Measurements from ENCODE around the gene KEAP1.

Gene KEAP1

DNA sequence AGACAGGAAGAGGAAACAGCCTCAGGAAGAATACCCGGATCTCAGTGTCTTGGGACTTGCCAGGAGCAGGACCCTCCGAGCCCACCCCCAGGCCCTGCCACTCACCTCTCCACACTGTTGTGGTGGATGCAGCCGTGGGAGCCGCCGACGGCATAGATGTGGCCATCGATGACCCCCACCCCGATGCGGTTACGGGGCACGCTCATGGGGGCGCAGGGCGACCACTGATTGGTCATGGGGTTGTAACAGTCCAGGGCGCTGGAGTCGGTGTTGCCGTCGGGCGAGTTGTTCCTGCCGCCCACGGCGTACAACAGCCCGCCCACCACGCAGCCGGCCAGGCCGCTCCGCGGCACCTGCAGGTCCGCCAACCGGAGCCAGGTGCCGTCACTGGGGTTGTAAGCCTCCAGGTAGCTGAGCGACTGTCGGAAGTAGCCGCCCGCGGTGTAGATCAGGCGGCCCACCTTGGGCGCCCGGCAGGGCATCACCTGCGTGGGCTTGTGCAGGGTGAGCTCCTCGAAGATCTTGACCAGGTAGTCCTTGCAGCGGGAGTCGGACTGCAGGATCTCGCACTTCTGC lies 11.6 kb downstream of the KEAP1 start:
- H3K4me3 ChIP-seq (ENCODE audit: low read depth, low read length) = no peak overlapping the region
- H3K4me1 ChIP-seq = no peaks in the 10 kb centered on the region
- TF ChIP-seq, protein P1, sequence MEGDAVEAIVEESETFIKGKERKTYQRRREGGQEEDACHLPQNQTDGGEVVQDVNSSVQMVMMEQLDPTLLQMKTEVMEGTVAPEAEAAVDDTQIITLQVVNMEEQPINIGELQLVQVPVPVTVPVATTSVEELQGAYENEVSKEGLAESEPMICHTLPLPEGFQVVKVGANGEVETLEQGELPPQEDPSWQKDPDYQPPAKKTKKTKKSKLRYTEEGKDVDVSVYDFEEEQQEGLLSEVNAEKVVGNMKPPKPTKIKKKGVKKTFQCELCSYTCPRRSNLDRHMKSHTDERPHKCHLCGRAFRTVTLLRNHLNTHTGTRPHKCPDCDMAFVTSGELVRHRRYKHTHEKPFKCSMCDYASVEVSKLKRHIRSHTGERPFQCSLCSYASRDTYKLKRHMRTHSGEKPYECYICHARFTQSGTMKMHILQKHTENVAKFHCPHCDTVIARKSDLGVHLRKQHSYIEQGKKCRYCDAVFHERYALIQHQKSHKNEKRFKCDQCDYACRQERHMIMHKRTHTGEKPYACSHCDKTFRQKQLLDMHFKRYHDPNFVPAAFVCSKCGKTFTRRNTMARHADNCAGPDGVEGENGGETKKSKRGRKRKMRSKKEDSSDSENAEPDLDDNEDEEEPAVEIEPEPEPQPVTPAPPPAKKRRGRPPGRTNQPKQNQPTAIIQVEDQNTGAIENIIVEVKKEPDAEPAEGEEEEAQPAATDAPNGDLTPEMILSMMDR (IDR thresholded peaks at IDR 0.05; ENCODE audit: low read depth, low read length) = no peak
- H3K9me3 ChIP-seq = no peaks in the 10 kb centered on the region
- H3K27me3 ChIP-seq = no peaks in the 10 kb centered on the region
- DNase-seq = no peak
- peaks cover 70% of the 10 kb centered on the region for H3K36me3 ChIP-seq

- Histone ChIP-seq H3K4me1 (no peaks in the 10 kb centered on the region), H3K9me3 (no peaks in the 10 kb centered on the region), H3K36me3 (peaks cover 51% of the 10 kb centered on the region), H3K27me3 (no peaks in the 10 kb centered on the region), H3K4me3 (ENCODE audit: low read depth, low read length) (no peak overlapping the region)
- no peak for DNase-seq
- TF ChIP-seq, protein P1 (IDR thresholded peaks at IDR 0.05; ENCODE audit: low read depth, low read length) = no peak
Observed at GRCh38 chr19:10486551-10486950, 16.6 kb downstream of the KEAP1 start.

DNA sequence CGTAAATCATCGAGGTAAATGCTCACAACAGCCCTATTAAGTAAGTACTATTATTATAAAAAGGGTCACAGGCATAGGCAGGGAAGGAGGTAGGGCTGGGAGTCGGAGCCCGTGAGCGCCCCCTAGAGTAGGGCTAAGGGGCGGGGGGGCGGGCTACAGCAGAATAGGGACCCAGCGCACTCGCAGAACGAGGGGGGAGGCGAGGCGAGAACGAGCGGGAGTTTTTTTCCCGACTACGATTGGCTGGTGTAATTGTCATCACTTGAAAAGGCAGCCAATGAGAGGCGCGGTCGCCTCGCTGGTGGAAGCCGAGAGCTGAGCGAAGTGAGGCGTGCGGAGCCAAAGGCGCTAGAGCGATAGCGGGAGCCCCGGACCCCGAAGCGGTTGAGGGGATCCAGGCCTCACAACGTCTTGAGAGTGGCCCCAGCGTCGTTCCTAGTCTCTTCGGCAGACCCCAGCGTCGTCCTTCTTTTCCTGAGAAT lies 24.2 kb downstream of the KEAP1 start:
- Histone ChIP-seq H3K4me1 (peaks cover 3% of the 10 kb centered on the region), H3K4me3 (ENCODE audit: low read depth, low read length) (no peak overlapping the region), H3K27me3 (no peaks in the 10 kb centered on the region), H3K9me3 (no peaks in the 10 kb centered on the region), H3K36me3 (no peaks in the 10 kb centered on the region)
- peak; percentile 78 for DNase-seq
- TF ChIP-seq, protein P1 (IDR thresholded peaks at IDR 0.05; ENCODE audit: low read depth, low read length) = peak; percentile 29

GRCh38 chr19:10478476-10478875 lies 24.7 kb downstream of the KEAP1 start:
- Histone ChIP-seq H3K27me3 (no peaks in the 10 kb centered on the region), H3K36me3 (no peaks in the 10 kb centered on the region), H3K4me1 (peaks cover 3% of the 10 kb centered on the region), H3K4me3 (ENCODE audit: low read depth, low read length) (no peak overlapping the region), H3K9me3 (no peaks in the 10 kb centered on the region)
- no peak for DNase-seq
- TF ChIP-seq, protein P1 (IDR thresholded peaks at IDR 0.05; ENCODE audit: low read depth, low read length) = no peak

- H3K36me3 ChIP-seq = no peaks in the 10 kb centered on the region
- TF ChIP-seq, protein P1 (IDR thresholded peaks at IDR 0.05; ENCODE audit: low read depth, low read length) = no peak
- no peak overlapping the region for H3K4me3 ChIP-seq (ENCODE audit: low read depth, low read length)
- H3K27me3 ChIP-seq = no peaks in the 10 kb centered on the region
- H3K4me1 ChIP-seq = peaks cover 3% of the 10 kb centered on the region
- no peak for DNase-seq
- no peaks in the 10 kb centered on the region for H3K9me3 ChIP-seq
Observed at GRCh38 chr19:10474962-10475451, 28.1 kb downstream of the KEAP1 start.

- Histone ChIP-seq H3K36me3 (no peaks in the 10 kb centered on the region), H3K27me3 (no peaks in the 10 kb centered on the region), H3K4me1 (no peaks in the 10 kb centered on the region), H3K4me3 (ENCODE audit: low read depth, low read length) (no peak overlapping the region), H3K9me3 (no peaks in the 10 kb centered on the region)
- TF ChIP-seq, protein P1 (IDR thresholded peaks at IDR 0.05; ENCODE audit: low read depth, low read length) = no peak
- DNase-seq = no peak
Observed at GRCh38 chr19:10473192-10473591, 30.0 kb downstream of the KEAP1 start.
